Coronary artery (tissue), 2 donors: Measurements from ENCODE around the gene MNAT1.

Experiments
- DNase-seq: peaks from one replicate; pipeline ENCODE4 v3.0.0-alpha.2; 2017; ENCODE audit warnings: low spot score
- H3K27ac ChIP-seq, 2 donors: fragments of 200-600 bp; sonication (generic); one replicate each; pipeline ENCODE4 v1.5.1; 2016 to 2019
- H3K4me3 ChIP-seq: fragments of 200-600 bp; sonication (generic); 2 replicates; pipeline ENCODE4 v1.5.1; 2016; ENCODE audit warnings: mild to moderate bottlenecking, moderate library complexity
- CTCF ChIP-seq: fragments of 200-600 bp; sonication (generic); IDR thresholded peaks from one replicate; pipeline ENCODE4 v1.5.1; 2019; ENCODE audit warnings: antibody characterized with exemption

MNAT1 gene

GRCh38 chr14:60734465-60735242 is at the start of gene MNAT1:
MNAT1 (plus strand) TSS chr14:60734761; CDS start chr14:60734863, 102 bp downstream.
- peak; percentile 86 for DNase-seq
- Histone ChIP-seq H3K4me3 (peak within 1 kb of the TSS; percentile 88), H3K27ac (peak within 1 kb of the TSS; percentile 80 to 82)
- no peak for TF ChIP-seq CTCF

GRCh38 chr14:60686865-60687264 is 47.7 kb upstream of the MNAT1 start:
- TF ChIP-seq CTCF: no peak
- H3K4me3 ChIP-seq: no peak overlapping the region
- H3K27ac ChIP-seq: no peak overlapping the region
- DNase-seq: no peak

- Histone ChIP-seq H3K27ac (no peak overlapping the region), H3K4me3 (no peak overlapping the region)
- TF ChIP-seq CTCF: no peak
- DNase-seq: no peak
Measured at GRCh38 chr14:60691383-60692113, 43.0 kb upstream of the MNAT1 start.

- TF ChIP-seq CTCF: no peak
- H3K4me3 ChIP-seq: no peak overlapping the region
- no peak overlapping the region for H3K27ac ChIP-seq
- no peak for DNase-seq
Measured at GRCh38 chr14:60695327-60695726, 39.2 kb upstream of the MNAT1 start.

- Histone ChIP-seq H3K4me3 (no peak overlapping the region), H3K27ac (no peak overlapping the region)
- no peak for DNase-seq
- no peak for TF ChIP-seq CTCF
Measured at GRCh38 chr14:60700598-60700997, 34.0 kb upstream of the MNAT1 start.

- H3K4me3 ChIP-seq: no peak overlapping the region
- DNase-seq: no peak
- TF ChIP-seq CTCF: no peak
- no peak overlapping the region for H3K27ac ChIP-seq
Measured at GRCh38 chr14:60705100-60705499, 29.5 kb upstream of the MNAT1 start.
